HG03064 (cell line): ENCODE measurements around the gene OXLD1.
"Not testable (repeated sequence)": the region's sequence is repeated elsewhere in the genome, so short reads cannot be mapped to it uniquely, and the experiment has no call there.

Experiments
- ATAC-seq: cut with Tn5 transposase; IDR thresholded peaks from one replicate; pipeline ENCODE4 v1.9.1; 2021; ENCODE audit warnings: low read depth; ENCODE audit not compliant: unreplicated experiment

The OXLD1 gene

DNA sequence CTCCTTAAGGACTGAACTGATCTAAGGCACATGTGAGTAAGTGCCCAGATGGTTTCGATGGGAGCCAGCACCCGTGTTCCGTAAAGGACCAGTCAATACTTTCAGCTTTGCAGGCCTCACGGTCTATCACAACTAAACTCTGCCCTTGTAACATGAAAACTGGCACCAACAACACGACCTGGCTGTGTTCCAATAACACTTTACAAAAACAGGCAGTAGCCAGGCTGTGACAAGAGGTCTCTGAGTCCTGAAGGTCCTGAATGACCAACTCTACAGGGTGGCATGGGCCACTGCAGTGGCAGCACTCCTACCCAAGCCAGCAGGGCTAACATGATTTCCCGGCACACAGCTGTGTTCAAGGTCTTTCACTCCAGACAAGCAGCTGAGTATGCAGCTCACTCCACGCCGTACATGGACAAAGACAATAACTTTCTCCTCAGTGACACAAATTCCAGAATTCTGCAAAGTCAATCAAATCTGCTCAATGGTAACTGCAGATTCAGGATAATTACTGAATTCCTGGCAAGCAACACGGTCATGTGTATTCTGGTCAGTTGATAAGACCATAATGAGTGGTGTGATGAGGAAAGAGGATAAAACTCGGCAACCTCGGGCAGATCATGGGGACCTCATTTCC is 44.8 kb downstream of the OXLD1 start:
- ATAC-seq: no peak

DNA sequence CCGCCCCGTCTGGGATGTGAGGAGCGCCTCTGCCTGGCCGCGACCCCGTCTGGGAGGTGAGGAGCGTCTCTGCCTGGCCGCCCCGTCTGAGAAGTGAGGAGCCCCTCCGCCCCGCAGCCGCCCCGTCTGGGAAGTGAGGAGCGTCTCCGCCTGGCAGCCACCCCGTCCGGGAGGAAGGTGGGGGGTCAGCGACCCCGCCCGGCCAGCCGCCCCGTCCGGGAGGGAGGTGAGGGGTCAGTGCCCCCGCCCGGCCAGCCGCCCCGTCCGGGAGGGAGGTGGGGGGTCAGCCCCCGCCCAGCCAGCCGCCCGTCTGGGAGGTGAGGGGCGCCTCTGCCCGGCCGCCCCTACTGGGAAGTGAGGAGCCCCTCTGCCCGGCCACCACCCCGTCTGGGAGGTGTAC is 48.1 kb downstream of the OXLD1 start:
- not testable (repeated sequence) for ATAC-seq

DNA sequence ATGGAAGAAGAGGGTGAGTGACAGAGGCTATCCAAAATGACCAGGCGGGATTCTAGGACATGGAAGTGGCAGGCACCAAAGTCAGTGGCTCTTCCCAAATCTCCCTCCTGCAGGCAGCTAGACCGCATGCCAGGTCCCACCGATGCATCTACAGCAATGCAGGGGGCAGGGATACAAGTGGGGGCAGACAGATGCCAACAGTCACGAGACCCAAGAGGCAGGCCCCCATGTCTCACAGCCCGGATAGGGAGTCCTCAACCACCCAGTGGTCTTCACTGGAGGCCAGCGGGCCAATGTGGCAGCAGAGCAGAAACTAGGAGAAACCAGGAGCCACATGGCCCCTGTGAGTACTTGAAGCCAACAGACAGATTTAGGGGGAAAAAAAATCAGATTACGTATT is 49.5 kb downstream of the OXLD1 start:
- no peak for ATAC-seq

DNA sequence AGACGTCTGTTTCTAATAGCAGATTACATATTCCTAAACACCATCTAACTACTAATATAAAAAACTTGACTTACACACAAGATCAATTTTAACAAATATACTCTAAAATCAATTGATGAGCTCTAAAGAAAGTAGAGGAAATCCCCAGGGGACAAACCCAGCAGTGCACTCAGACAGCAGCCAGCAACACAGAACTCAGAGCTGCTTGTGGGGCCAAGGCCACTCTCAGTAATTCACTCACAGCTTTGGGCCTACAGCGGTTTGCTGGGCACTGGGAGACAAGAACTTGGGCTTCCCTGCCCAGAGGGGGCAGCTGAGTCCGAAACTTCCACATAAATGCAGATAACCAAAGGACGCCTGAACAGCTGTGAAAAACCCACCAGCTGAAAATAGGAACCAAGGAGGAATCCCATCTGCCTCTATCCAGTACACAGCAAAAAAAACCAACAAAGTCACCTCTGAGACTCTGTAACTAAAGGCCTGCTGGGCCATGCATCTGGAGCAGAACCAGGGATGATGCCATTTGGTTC is 50.9 kb downstream of the OXLD1 start:
- no peak for ATAC-seq
